ENCODE measurements around the gene SETD7. TPM values are rescaled to one million over a fixed set of nuclear protein-coding genes. Genes with fewer than 3 reads are reported as not detected.

SETD7 gene
- total RNA-seq, 1 donor from 2014 or later: 8.2 TPM

DNA sequence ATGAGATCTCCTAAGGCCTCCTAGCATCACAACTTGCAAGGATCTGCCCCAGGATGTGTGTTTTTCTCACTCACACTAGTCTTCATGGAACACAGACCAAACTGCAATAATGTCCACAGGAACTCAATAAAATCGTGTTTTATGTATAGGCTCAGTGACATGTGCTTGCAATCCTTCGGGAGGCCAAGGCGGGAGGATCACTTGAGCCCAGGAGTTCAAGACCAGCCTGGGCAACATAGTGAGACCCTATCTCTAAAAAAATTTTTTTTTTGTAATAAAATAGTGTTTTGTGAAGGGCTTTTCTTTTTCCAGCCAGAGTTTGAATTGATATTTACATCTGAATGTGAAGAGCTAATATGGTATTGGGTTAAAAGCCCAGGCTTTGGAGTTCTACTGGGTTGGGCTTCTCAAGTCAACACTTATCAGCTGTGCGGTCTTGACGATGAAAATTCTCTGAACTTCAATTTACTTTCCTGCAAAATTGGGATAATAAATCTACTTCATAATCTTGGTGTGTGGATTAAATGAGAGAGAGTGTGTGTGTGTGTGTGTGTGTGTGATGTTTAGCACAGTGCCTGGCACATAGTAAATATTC, 38.7 kb upstream of the SETD7 start:
- no peak for DNase-seq (ENCODE audit: low spot score)
- H3K36me3 ChIP-seq: no peaks in the 10 kb centered on the region
- H3K4me1 ChIP-seq: peaks cover 15% of the 10 kb centered on the region
- no peak overlapping the region for H3K4me2 ChIP-seq
- H2AFZ ChIP-seq (replicated peaks): no peak overlapping the region
- H3K9me3 Mint-ChIP-seq: peaks cover 1% of the 10 kb centered on the region
- H3F3A ChIP-seq (ENCODE audit: low read depth): no peaks in the 10 kb centered on the region
- no peak overlapping the region for H3K4me3 ChIP-seq
- H4K20me1 ChIP-seq (ENCODE audit: low read depth): no peaks in the 10 kb centered on the region
- H3K9me3 ChIP-seq (ENCODE audit: low read depth): no peaks in the 10 kb centered on the region
- H3K79me2 ChIP-seq (ENCODE audit: low read depth): no peaks in the 10 kb centered on the region
- no peak overlapping the region for H3K9ac ChIP-seq
- H3K36me3 Mint-ChIP-seq: no peaks in the 10 kb centered on the region
- no peak overlapping the region for H3K27ac Mint-ChIP-seq
- no peaks in the 10 kb centered on the region for H3K27me3 ChIP-seq
- peaks cover 7% of the 10 kb centered on the region for H3K27me3 Mint-ChIP-seq (ENCODE audit: insufficient read depth, low read depth)
- TF ChIP-seq EZH2phosphoT487 (IDR thresholded peaks at IDR 0.05) (no peak), EZH2 (IDR thresholded peaks at IDR 0.05) (no peak)
- TF ChIP-seq, protein P1, sequence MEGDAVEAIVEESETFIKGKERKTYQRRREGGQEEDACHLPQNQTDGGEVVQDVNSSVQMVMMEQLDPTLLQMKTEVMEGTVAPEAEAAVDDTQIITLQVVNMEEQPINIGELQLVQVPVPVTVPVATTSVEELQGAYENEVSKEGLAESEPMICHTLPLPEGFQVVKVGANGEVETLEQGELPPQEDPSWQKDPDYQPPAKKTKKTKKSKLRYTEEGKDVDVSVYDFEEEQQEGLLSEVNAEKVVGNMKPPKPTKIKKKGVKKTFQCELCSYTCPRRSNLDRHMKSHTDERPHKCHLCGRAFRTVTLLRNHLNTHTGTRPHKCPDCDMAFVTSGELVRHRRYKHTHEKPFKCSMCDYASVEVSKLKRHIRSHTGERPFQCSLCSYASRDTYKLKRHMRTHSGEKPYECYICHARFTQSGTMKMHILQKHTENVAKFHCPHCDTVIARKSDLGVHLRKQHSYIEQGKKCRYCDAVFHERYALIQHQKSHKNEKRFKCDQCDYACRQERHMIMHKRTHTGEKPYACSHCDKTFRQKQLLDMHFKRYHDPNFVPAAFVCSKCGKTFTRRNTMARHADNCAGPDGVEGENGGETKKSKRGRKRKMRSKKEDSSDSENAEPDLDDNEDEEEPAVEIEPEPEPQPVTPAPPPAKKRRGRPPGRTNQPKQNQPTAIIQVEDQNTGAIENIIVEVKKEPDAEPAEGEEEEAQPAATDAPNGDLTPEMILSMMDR (IDR thresholded peaks at IDR 0.05): no peak
- H3K27ac ChIP-seq: no peak overlapping the region
- peaks cover 16% of the 10 kb centered on the region for H3K4me1 Mint-ChIP-seq
- no peak overlapping the region for H3K4me3 Mint-ChIP-seq

DNA sequence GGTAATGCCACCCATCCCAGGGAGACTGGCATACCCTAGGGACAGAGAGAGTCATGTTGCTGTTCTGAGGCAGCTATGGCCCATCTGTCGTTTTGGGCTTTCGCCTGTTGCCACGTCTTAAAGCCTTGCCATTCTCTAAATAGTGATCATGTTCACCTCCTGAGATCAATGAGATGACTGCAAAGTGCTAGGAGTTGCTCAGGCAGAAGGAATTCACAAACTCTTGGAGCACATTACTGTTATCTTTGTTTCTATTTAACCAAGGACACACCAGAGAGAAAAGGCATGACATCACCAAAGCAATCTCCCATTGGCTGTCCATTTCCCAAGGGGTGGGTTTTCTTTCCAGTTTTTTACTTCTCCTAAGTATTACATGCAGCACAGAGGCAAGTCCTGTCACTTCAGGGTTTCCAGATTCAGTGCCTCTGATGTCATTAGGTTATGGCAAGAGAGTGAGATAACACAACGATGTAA, 37.1 kb upstream of the SETD7 start:
- Mint-ChIP-seq H3K9me3 (peaks cover 2% of the 10 kb centered on the region), H3K4me1 (peaks cover 16% of the 10 kb centered on the region), H3K27ac (no peak overlapping the region), H3K4me3 (no peak overlapping the region), H3K27me3 (ENCODE audit: insufficient read depth, low read depth) (peaks cover 4% of the 10 kb centered on the region), H3K36me3 (no peaks in the 10 kb centered on the region)
- H3K9me3 ChIP-seq (ENCODE audit: low read depth): no peaks in the 10 kb centered on the region
- no peak overlapping the region for H2AFZ ChIP-seq (replicated peaks)
- no peak for TF ChIP-seq EZH2 (IDR thresholded peaks at IDR 0.05)
- TF ChIP-seq, protein P1 (IDR thresholded peaks at IDR 0.05): no peak
- no peak for TF ChIP-seq EZH2phosphoT487 (IDR thresholded peaks at IDR 0.05)
- H3K9ac ChIP-seq: no peak overlapping the region
- H3K4me1 ChIP-seq: peaks cover 15% of the 10 kb centered on the region
- no peaks in the 10 kb centered on the region for H3K27me3 ChIP-seq
- no peak overlapping the region for H3K4me2 ChIP-seq
- H3K4me3 ChIP-seq: no peak overlapping the region
- H3K79me2 ChIP-seq (ENCODE audit: low read depth): no peaks in the 10 kb centered on the region
- DNase-seq (ENCODE audit: low spot score): no peak
- no peaks in the 10 kb centered on the region for H4K20me1 ChIP-seq (ENCODE audit: low read depth)
- no peaks in the 10 kb centered on the region for H3F3A ChIP-seq (ENCODE audit: low read depth)
- no peak overlapping the region for H3K27ac ChIP-seq
- H3K36me3 ChIP-seq: no peaks in the 10 kb centered on the region

DNA sequence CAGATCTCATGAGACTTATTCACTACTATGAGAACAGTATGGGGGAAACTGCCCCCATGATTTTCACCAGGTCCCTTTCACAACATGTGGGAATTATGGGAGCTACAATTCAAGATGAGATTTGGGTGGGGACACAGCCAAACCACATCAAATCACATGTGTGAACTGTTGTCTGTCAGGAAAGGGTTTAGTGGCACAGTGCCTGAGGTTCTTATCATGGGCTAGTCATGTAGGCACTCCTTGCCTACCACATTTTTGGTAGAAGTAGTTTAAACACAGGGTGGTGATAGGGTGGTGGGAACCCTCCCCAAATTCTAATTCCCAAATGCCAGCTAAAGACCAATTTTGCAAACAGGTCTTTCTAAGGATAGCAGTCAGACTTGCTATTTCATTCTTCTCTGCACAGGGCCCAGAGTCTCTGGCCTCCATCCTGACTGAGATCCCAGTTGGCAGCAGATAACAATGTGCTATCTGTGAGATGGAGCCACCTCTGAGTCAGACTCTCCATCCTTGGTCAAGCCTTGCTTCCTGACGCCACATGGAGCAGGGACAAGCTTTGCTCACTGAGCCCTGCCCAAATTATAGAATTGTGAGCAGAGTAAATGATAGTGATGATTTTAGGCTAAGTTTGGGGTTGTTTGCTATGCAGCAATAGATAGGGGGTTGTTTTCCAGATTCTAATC, 33.5 kb upstream of the SETD7 start:
- H3K9me3 ChIP-seq (ENCODE audit: low read depth): no peaks in the 10 kb centered on the region
- no peaks in the 10 kb centered on the region for H3K4me1 Mint-ChIP-seq
- H3K4me1 ChIP-seq: no peaks in the 10 kb centered on the region
- H4K20me1 ChIP-seq (ENCODE audit: low read depth): no peaks in the 10 kb centered on the region
- H3K27me3 Mint-ChIP-seq (ENCODE audit: insufficient read depth, low read depth): peaks cover 4% of the 10 kb centered on the region
- H3K4me3 Mint-ChIP-seq: no peak overlapping the region
- no peak overlapping the region for H3K4me2 ChIP-seq
- no peak for DNase-seq (ENCODE audit: low spot score)
- H3K4me3 ChIP-seq: no peak overlapping the region
- H2AFZ ChIP-seq (replicated peaks): no peak overlapping the region
- no peak for TF ChIP-seq EZH2phosphoT487 (IDR thresholded peaks at IDR 0.05)
- TF ChIP-seq, protein P1 (IDR thresholded peaks at IDR 0.05): no peak
- H3K27ac ChIP-seq: no peak overlapping the region
- H3F3A ChIP-seq (ENCODE audit: low read depth): no peaks in the 10 kb centered on the region
- H3K36me3 Mint-ChIP-seq: no peaks in the 10 kb centered on the region
- no peaks in the 10 kb centered on the region for H3K27me3 ChIP-seq
- H3K27ac Mint-ChIP-seq: no peak overlapping the region
- no peaks in the 10 kb centered on the region for H3K79me2 ChIP-seq (ENCODE audit: low read depth)
- no peaks in the 10 kb centered on the region for H3K36me3 ChIP-seq
- no peak overlapping the region for H3K9ac ChIP-seq
- peaks cover 3% of the 10 kb centered on the region for H3K9me3 Mint-ChIP-seq

Data from neural progenitor cell (in vitro differentiated cells).